Keratinocyte (primary cell): ENCODE measurements around the gene CALML3. TPM values are rescaled to one million over a fixed set of nuclear protein-coding genes. Genes with fewer than 3 reads are reported as not detected.

Experiments
- DNase-seq: peaks from one replicate; pipeline ENCODE4 v3.0.0-alpha.2; 2011; ENCODE audit warnings: low read depth, missing footprints, low spot score
- FAIRE-seq: peaks from 2 replicates; lab custom pipeline; 2011; peaks lifted over from hg19 to GRCh38; lab: Jason Lieb, UNC
- H2AFZ ChIP-seq: 2 replicates; pipeline ENCODE4 v1.6.0; 2012; ENCODE audit warnings: low read length, control low read depth, inconsistent platforms; ENCODE audit not compliant: control insufficient read depth
- H3K27ac ChIP-seq: 2 replicates; pipeline ENCODE4 v1.5.1; 2011; ENCODE audit warnings: low read length; ENCODE audit not compliant: control insufficient read depth, insufficient read depth
- H3K27me3 ChIP-seq: 3 replicates; pipeline ENCODE4 v1.6.0; 2011; ENCODE audit warnings: low read length; ENCODE audit not compliant: control insufficient read depth, insufficient read depth; ENCODE audit errors: extremely low read depth
- H3K36me3 ChIP-seq, 2 experiments: 2 replicates in 1 of 2; 3 replicates in 1 of 2; pipeline ENCODE4 v1.5.1; 2011; ENCODE audit warnings: low read length in 2 of 2, mild to moderate bottlenecking in 1 of 2; ENCODE audit not compliant: control insufficient read depth in 2 of 2, insufficient read depth in 2 of 2; ENCODE audit errors: extremely low read depth in 1 of 2
- H3K4me1 ChIP-seq: 3 replicates; pipeline ENCODE4 v1.5.1; 2011; ENCODE audit warnings: low read length; ENCODE audit not compliant: control insufficient read depth, insufficient read depth; ENCODE audit errors: extremely low read depth
- H3K4me2 ChIP-seq: 3 replicates; pipeline ENCODE4 v1.6.0; 2011; ENCODE audit warnings: low read depth, low read length; ENCODE audit not compliant: control insufficient read depth, insufficient read depth; ENCODE audit errors: extremely low read depth
- H3K4me3 ChIP-seq, 3 experiments: fragments of 200-600 bp in 1 of 3; sonication (generic) in 1 of 3; 2 replicates in 2 of 3; 3 replicates in 1 of 3; pipeline ENCODE4 v1.5.1; 2011 to 2016; ENCODE audit warnings: low read length in 3 of 3, mild to moderate bottlenecking in 3 of 3, control low read depth in 2 of 3, inconsistent platforms in 1 of 3, low read depth in 1 of 3, mixed read lengths in 1 of 3, mixed run types in 1 of 3, moderate library complexity in 1 of 3; ENCODE audit not compliant: control insufficient read depth in 2 of 3, insufficient read depth in 2 of 3; ENCODE audit errors: extremely low read depth in 1 of 3
- H3K79me2 ChIP-seq: 2 replicates; pipeline ENCODE4 v1.6.0; 2012; ENCODE audit warnings: low read length; ENCODE audit not compliant: control insufficient read depth, insufficient read depth
- H3K9ac ChIP-seq: 3 replicates; pipeline ENCODE4 v1.6.0; 2011; ENCODE audit warnings: low read length; ENCODE audit not compliant: control insufficient read depth, insufficient read depth; ENCODE audit errors: extremely low read depth
- H3K9me1 ChIP-seq: 3 replicates; pipeline ENCODE4 v1.6.0; 2011; ENCODE audit warnings: low read length; ENCODE audit not compliant: control insufficient read depth, insufficient read depth; ENCODE audit errors: extremely low read depth
- H3K9me3 ChIP-seq: 2 replicates; pipeline ENCODE4 v1.5.1; 2012; ENCODE audit warnings: low read depth, low read length; ENCODE audit not compliant: control insufficient read depth
- H4K20me1 ChIP-seq: 3 replicates; pipeline ENCODE4 v1.6.0; 2011; ENCODE audit warnings: low read length; ENCODE audit not compliant: control insufficient read depth, insufficient read depth; ENCODE audit errors: extremely low read depth
- CTCF ChIP-seq, 3 experiments: IDR thresholded peaks in 1 of 3; conservative IDR thresholded peaks in 1 of 3; optimal IDR thresholded peaks in 1 of 3; 2 replicates in 2 of 3; 3 replicates in 1 of 3; pipeline versions ENCODE3 to v1.5.1; 2011; ENCODE audit warnings: low read length in 3 of 3, mild to moderate bottlenecking in 3 of 3, moderate library complexity in 2 of 3, control low read depth in 1 of 3, inconsistent platforms in 1 of 3; ENCODE audit not compliant: insufficient read depth in 2 of 3; ENCODE audit errors: extremely low read depth in 1 of 3
- EZH2 ChIP-seq: IDR thresholded peaks from one replicate; pipeline ENCODE4 v1.6.1; 2012; ENCODE audit warnings: inconsistent platforms, mild to moderate bottlenecking, low read length, moderate library complexity
- dilution Hi-C: fragments of 300-500 bp; cut with MboI; formaldehyde crosslinking; loops from one replicate; pipeline ENCODE4 v1.7.0; 2020; ENCODE audit warnings: low sequenced_read_pairs; ENCODE audit not compliant: extremely low pct_ligation_motif_present
- polyA plus RNA-seq, 5 experiments: library from polyadenylated mRNA; depleted of rRNA in 3 of 5; stranded (reverse) in 3 of 5; stranded (forward) in 1 of 5; unstranded in 1 of 5; fragments of >200 nt; gene quantifications; 1 replicate in 1 of 5; 2 replicates in 3 of 5; 3 replicates in 1 of 5; pipeline versions ENCODE4 v1.2.1 to v1.2.3, GENCODE V29; 2011 to 2012; ENCODE audit warnings: missing spikeins in 2 of 5, low read depth in 1 of 5, low replicate concordance in 1 of 5

The CALML3 gene
- polyA plus RNA-seq, 1 donor (not counting 4 experiments of a cell fraction or from before 2014, with no cell fraction given), result 7.6 TPM

- Histone ChIP-seq H2AFZ (no peak overlapping the region), H3K79me2 (no peaks in the 10 kb centered on the region), H4K20me1 (no peaks in the 10 kb centered on the region), H3K9ac (no peak overlapping the region), H3K4me3 (no peak overlapping the region), H3K4me2 (no peak overlapping the region), H3K27ac (no peak overlapping the region), H3K27me3 (no peaks in the 10 kb centered on the region), H3K9me1 (no peaks in the 10 kb centered on the region), H3K9me3 (peaks cover 1% of the 10 kb centered on the region), H3K36me3 (no peaks in the 10 kb centered on the region), H3K4me1 (no peaks in the 10 kb centered on the region)
- FAIRE-seq (no peak), DNase-seq (no peak)
- TF ChIP-seq EZH2 (no peak), CTCF (optimal IDR thresholded peaks at IDR 0.05 in 1 of 3, IDR thresholded peaks at IDR 0.05 in 1 of 3, conservative IDR thresholded peaks at IDR 0.05 in 1 of 3; ENCODE audit: extremely low read depth in 1 of 3, insufficient read depth in 2 of 3, low read length in 3 of 3) (no peak)
- dilution Hi-C loops, result no loop called here
These were observed 47.7 kb upstream of the CALML3 start for GRCh38 chr10:5476918-5477525.

- dilution Hi-C loops, result no loop called here
- H3K27ac ChIP-seq, result no peak overlapping the region
These were observed 46.6 kb upstream of the CALML3 start for GRCh38 chr10:5477948-5478693.

More at GRCh38 chr10:5477948-5478693, 46.6 kb upstream of the CALML3 start:
- DNase-seq (no peak), FAIRE-seq (no peak)
- Histone ChIP-seq H3K4me2 (no peak overlapping the region), H3K9me3 (peaks cover 6% of the 10 kb centered on the region), H2AFZ (no peak overlapping the region), H3K9me1 (no peaks in the 10 kb centered on the region), H3K27me3 (no peaks in the 10 kb centered on the region), H3K9ac (no peak overlapping the region), H3K4me1 (no peaks in the 10 kb centered on the region), H3K79me2 (no peaks in the 10 kb centered on the region), H3K4me3 (no peak overlapping the region), H3K36me3 (no peaks in the 10 kb centered on the region), H4K20me1 (no peaks in the 10 kb centered on the region)
- TF ChIP-seq EZH2, result no peak
- no peak for TF ChIP-seq CTCF (optimal IDR thresholded peaks at IDR 0.05 in 1 of 3, IDR thresholded peaks at IDR 0.05 in 1 of 3, conservative IDR thresholded peaks at IDR 0.05 in 1 of 3; ENCODE audit: extremely low read depth in 1 of 3, insufficient read depth in 2 of 3, low read length in 3 of 3)
